Panc1 (cell line): ENCODE measurements around the gene FBXW11.

Source experiments
- CTCF ChIP-seq: fragments of 450-650 bp; IDR thresholded peaks from 2 replicates; pipeline ENCODE4 v1.5.1; 2017; ENCODE audit warnings: mild to moderate bottlenecking
- POLR2AphosphoS5 ChIP-seq: IDR thresholded peaks from 2 replicates; pipeline ENCODE4 v1.6.1; 2012; ENCODE audit warnings: mild to moderate bottlenecking, low read depth, low read length, moderate library complexity
- REST ChIP-seq, 2 experiments: IDR thresholded peaks; 2 replicates each; pipeline ENCODE4 v1.6.1; 2011 to 2012; ENCODE audit warnings: low read depth in 2 of 2, control low read depth in 1 of 2, low read length in 1 of 2, mild to moderate bottlenecking in 1 of 2, moderate library complexity in 1 of 2; ENCODE audit not compliant: insufficient read depth in 1 of 2
- SIN3A ChIP-seq: IDR thresholded peaks from 2 replicates; pipeline ENCODE4 v1.6.1; 2012; ENCODE audit warnings: low read depth, mild to moderate bottlenecking, low read length, moderate library complexity, borderline replicate concordance; ENCODE audit not compliant: insufficient read depth
- TCF7L2 ChIP-seq: IDR thresholded peaks from 2 replicates; pipeline ENCODE4 v1.6.1; 2011; ENCODE audit warnings: mild to moderate bottlenecking, low read depth, low read length, inconsistent platforms

GRCh38 chr5:171978016-171978415 lies 28.4 kb downstream of the FBXW11 start:
- TF ChIP-seq CTCF (no peak), POLR2AphosphoS5 (no peak), TCF7L2 (no peak), REST (IDR thresholded peaks at IDR 0.05; ENCODE audit: insufficient read depth in 1 of 2, low read depth in 2 of 2, low read length in 1 of 2) (no peak), SIN3A (no peak)
